Type B pancreatic cell (in vitro differentiated cells): ENCODE data around the gene KDM6A. TPM values are rescaled to one million over a fixed set of nuclear protein-coding genes. Genes with fewer than 3 reads are reported as not detected.
"Not testable (repeated sequence)": the region's sequence is repeated elsewhere in the genome, so short reads cannot be mapped to it uniquely, and the experiment has no call there.

Experiments
- DNase-seq: peaks from one replicate; pipeline ENCODE4 v3.0.0; 2021; ENCODE audit warnings: mixed read lengths; ENCODE audit not compliant: unreplicated experiment; ENCODE audit errors: extremely low spot score
- H3K27ac Mint-ChIP-seq: 2 replicates; pipeline ENCODE4 v1.8.0; 2021; ENCODE audit warnings: mild to moderate bottlenecking, mixed read lengths
- H3K27me3 Mint-ChIP-seq: 2 replicates; pipeline ENCODE4 v1.8.0; 2021; ENCODE audit warnings: mixed read lengths
- H3K36me3 Mint-ChIP-seq: 2 replicates; pipeline ENCODE4 v1.8.0; 2021; ENCODE audit warnings: mixed read lengths
- H3K4me1 Mint-ChIP-seq: one replicate; pipeline ENCODE4 v1.8.0; 2021; ENCODE audit warnings: mixed read lengths; ENCODE audit not compliant: unreplicated experiment
- H3K4me3 Mint-ChIP-seq: 2 replicates; pipeline ENCODE4 v1.8.0; 2021; ENCODE audit warnings: mild to moderate bottlenecking, mixed read lengths
- H3K9me3 Mint-ChIP-seq: 2 replicates; pipeline ENCODE4 v1.8.0; 2021; ENCODE audit warnings: mixed read lengths
- CTCF ChIP-seq: fragments of 200-600 bp; sonication (generic); conservative IDR thresholded peaks from 2 replicates; pipeline ENCODE4 v1.5.0; 2021; ENCODE audit warnings: antibody characterized with exemption, mild to moderate bottlenecking
- total RNA-seq: library from RNA; stranded (reverse); gene quantifications from 2 replicates; pipeline ENCODE4 v1.2.1, GENCODE V29; 2021; ENCODE audit warnings: low replicate concordance

The KDM6A gene
- total RNA-seq, 1 donor from 2014 or later = 38.1 TPM

- TF ChIP-seq CTCF = no peak
- Mint-ChIP-seq H3K27me3 (no peaks in the 10 kb centered on the region), H3K9me3 (no peaks in the 10 kb centered on the region), H3K27ac (no peak overlapping the region), H3K4me1 (peaks cover 3% of the 10 kb centered on the region), H3K36me3 (no peaks in the 10 kb centered on the region), H3K4me3 (no peak overlapping the region)
- DNase-seq = no peak
Observed at GRCh38 chrX:44878780-44879179, 5.8 kb downstream of the KDM6A start.

DNA sequence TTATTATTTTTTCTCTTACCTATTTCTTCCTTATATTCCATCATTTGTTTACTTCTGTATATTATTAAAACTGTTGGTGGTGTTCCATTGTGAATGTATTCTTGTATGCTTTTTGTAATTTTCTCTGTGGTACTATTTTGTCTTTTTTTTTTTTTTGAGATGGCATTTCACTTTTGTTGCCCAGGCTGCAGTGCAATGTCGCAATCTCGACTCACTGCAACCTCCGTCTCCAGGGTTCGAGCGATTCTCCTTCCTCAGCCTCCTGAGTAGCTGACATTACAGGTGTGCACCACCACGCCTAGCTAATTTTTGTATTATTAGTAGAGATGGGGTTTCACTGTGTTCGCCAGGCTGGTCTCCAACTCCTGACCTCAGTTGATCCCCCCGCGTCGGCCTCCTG lies 8.6 kb downstream of the KDM6A start:
- Mint-ChIP-seq H3K4me1 (peaks cover 3% of the 10 kb centered on the region), H3K9me3 (no peaks in the 10 kb centered on the region)

DNA sequence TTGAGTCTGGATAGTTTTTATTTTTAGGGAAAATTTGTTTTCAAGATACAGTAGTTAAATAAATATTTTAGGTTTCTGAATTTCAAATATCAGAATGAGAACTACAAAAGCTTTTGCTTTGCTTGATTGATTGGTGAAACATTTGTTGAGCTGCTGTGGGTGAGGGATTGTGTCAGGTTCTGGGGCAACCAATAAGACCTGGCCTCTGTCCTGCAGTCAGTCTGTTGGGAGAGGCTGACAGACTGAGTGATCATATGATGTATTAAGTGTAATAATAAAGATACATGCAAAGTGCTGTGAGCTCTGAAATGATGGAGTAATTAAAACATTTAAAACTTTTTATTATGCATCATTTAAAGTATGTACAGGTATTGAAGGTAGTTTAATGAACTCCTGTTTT lies 9.6 kb downstream of the KDM6A start:
- TF ChIP-seq CTCF = no peak
- Mint-ChIP-seq H3K4me1 (peaks cover 3% of the 10 kb centered on the region), H3K9me3 (no peaks in the 10 kb centered on the region), H3K4me3 (no peak overlapping the region), H3K36me3 (peaks cover 4% of the 10 kb centered on the region), H3K27ac (no peak overlapping the region), H3K27me3 (no peaks in the 10 kb centered on the region)
- no peak for DNase-seq

More for the DNA sequence above, 8.6 kb downstream of the KDM6A start:
- DNase-seq = no peak
- no peak for TF ChIP-seq CTCF
- no peak overlapping the region for H3K27ac Mint-ChIP-seq
- no peaks in the 10 kb centered on the region for H3K36me3 Mint-ChIP-seq
- no peak overlapping the region for H3K4me3 Mint-ChIP-seq
- no peaks in the 10 kb centered on the region for H3K27me3 Mint-ChIP-seq

DNA sequence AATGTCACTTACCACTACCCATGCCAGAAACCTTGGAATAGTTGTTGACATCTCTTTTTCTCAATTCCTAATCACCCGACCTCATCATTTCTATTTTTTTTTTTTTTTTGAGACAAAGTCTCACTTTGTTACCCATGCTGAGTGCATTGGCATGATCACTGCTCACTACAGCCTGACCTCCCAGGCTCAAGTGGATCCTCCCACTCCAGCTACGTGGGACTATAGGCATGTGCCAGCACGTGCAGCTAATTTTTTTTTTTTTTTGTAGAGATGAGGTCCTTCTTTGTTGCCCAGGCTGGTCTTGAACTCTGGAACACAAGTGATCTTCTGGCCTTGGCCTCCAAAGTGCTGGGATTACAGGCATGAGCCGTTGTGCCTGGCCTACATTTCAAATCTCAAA lies 12.0 kb downstream of the KDM6A start:
- peaks cover 4% of the 10 kb centered on the region for H3K36me3 Mint-ChIP-seq
- H3K27ac Mint-ChIP-seq = no peak overlapping the region

GRCh38 chrX:44889824-44890223 lies 16.8 kb downstream of the KDM6A start:
- DNase-seq = no peak
- Mint-ChIP-seq H3K27ac (no peak overlapping the region), H3K4me1 (no peaks in the 10 kb centered on the region), H3K27me3 (no peaks in the 10 kb centered on the region), H3K36me3 (peaks cover 8% of the 10 kb centered on the region), H3K4me3 (no peak overlapping the region), H3K9me3 (peaks cover 14% of the 10 kb centered on the region)
- no peak for TF ChIP-seq CTCF

More for the DNA sequence above, 12.0 kb downstream of the KDM6A start:
- TF ChIP-seq CTCF = no peak
- no peaks in the 10 kb centered on the region for H3K9me3 Mint-ChIP-seq
- no peak for DNase-seq
- H3K27me3 Mint-ChIP-seq = no peaks in the 10 kb centered on the region
- H3K4me1 Mint-ChIP-seq = peaks cover 3% of the 10 kb centered on the region
- H3K4me3 Mint-ChIP-seq = no peak overlapping the region

- no peak overlapping the region for H3K4me3 Mint-ChIP-seq
- H3K27me3 Mint-ChIP-seq = no peaks in the 10 kb centered on the region
- TF ChIP-seq CTCF = no peak
- no peak for DNase-seq
- peaks cover 14% of the 10 kb centered on the region for H3K9me3 Mint-ChIP-seq
- peaks cover 8% of the 10 kb centered on the region for H3K36me3 Mint-ChIP-seq
- H3K27ac Mint-ChIP-seq = no peak overlapping the region
- no peaks in the 10 kb centered on the region for H3K4me1 Mint-ChIP-seq
Observed at GRCh38 chrX:44890247-44890646, 17.3 kb downstream of the KDM6A start.

DNA sequence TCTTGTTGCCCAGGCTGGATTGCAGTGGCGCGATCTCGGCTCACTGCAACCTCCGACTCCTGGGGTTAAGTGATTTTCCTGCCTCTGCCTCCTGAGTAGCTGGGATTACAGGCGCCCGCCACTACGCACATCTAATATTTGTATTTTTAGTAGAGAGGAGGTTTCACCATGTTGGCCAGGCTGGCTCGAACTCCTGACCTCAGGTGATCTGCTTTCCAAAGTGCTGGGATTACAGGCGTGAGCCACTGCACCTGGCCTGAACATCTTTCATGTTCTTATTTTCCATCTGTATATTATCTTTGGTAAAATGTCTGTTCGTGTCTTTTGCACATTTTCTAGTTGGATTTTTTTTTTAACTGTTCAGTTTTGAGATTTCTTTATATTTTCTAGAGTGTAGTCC lies 17.7 kb downstream of the KDM6A start:
- not testable (repeated sequence) for H3K36me3 Mint-ChIP-seq, H3K27ac Mint-ChIP-seq, H3K4me1 Mint-ChIP-seq, H3K27me3 Mint-ChIP-seq, DNase-seq, H3K4me3 Mint-ChIP-seq
- peaks cover 14% of the 10 kb centered on the region for H3K9me3 Mint-ChIP-seq
